Measurements from ENCODE around the gene PPP2R2B.

PPP2R2B gene

DNA sequence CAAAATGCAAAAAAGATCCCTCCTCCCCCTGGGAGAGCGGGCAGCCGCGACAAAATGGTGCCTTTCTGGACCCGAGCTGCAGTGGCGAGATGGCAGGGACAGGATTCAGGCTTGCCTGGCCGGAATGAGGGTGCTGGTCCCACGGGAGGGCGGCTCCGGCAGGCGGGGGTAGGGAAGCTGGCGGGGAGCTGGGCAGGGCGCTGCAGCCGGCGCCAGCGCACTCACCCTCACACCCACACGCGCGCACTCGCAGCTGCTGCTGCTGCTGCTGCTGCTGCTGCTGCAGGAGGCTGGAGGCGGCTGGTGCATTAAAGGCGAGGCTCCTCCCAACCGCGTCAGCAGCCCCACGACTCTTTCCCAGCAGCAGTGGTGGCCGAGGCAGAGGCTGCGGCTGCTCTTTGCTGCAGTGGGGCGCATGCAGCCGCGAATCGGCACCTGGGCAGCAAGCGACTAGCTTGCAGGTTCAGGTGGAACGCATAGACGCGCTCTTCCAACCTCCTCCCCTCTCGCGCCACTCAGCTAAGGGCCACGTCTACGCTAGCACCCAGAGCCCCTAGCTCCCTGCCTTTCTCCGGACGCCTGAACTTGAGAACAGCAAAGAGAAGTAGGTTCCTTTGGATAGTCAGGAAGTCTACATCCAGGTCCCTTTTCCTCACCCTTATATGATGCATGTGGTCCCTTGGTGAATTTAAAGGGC, at the start of gene PPP2R2B:
Gene PPP2R2B (minus strand): TSS at position 282 of the 697 bp plus-strand sequence.
- peak within 1 kb of the TSS; percentile 71 for H3K4me3 ChIP-seq (ENCODE audit: insufficient read length, low read depth)
- H3K9ac ChIP-seq (ENCODE audit: insufficient read length, low read depth), result peak within 1 kb of the TSS; percentile 79

GRCh38 chr5:146924132-146924531, 45.6 kb upstream of the PPP2R2B start:
- TF ChIP-seq ZNF274 (IDR thresholded peaks at IDR 0.05; ENCODE audit: low read depth, low read length), result no peak
- TF ChIP-seq YY1 (IDR thresholded peaks at IDR 0.05; ENCODE audit: insufficient read depth, insufficient read length), result no peak
- TF ChIP-seq SUZ12 (IDR thresholded peaks at IDR 0.05; ENCODE audit: extremely low read depth, insufficient read depth, insufficient read length), result no peak
- no peaks in the 10 kb centered on the region for H3K36me3 ChIP-seq (ENCODE audit: insufficient read depth, insufficient read length, low read length)
- DNase-seq (ENCODE audit: low read depth, low spot score), result no peak
- H3K4me1 ChIP-seq (ENCODE audit: insufficient read depth, insufficient read length), result no peaks in the 10 kb centered on the region
- no peak overlapping the region for H3K4me3 ChIP-seq (ENCODE audit: insufficient read length, low read depth)
- H3K9me3 ChIP-seq (ENCODE audit: insufficient read depth, low read length), result no peaks in the 10 kb centered on the region
- H3K27me3 ChIP-seq (ENCODE audit: insufficient read depth, insufficient read length), result no peaks in the 10 kb centered on the region
- H3K9ac ChIP-seq (ENCODE audit: insufficient read length, low read depth), result no peak overlapping the region

More for the DNA sequence above, at the start of gene PPP2R2B:
- DNase-seq (ENCODE audit: low read depth, low spot score), result no peak
- Histone ChIP-seq H3K36me3 (ENCODE audit: insufficient read depth, insufficient read length, low read length) (no peaks in the 10 kb centered on the region), H3K9me3 (ENCODE audit: insufficient read depth, low read length) (no peaks in the 10 kb centered on the region), H3K4me1 (ENCODE audit: insufficient read depth, insufficient read length) (no peaks in the 10 kb centered on the region), H3K27me3 (ENCODE audit: insufficient read depth, insufficient read length) (peaks cover 48% of the 10 kb centered on the region)
- TF ChIP-seq ZNF274 (IDR thresholded peaks at IDR 0.05; ENCODE audit: low read depth, low read length), result no peak

GRCh38 chr5:146921225-146921624, 42.7 kb upstream of the PPP2R2B start:
- DNase-seq (ENCODE audit: low read depth, low spot score), result no peak
- Histone ChIP-seq H3K4me1 (ENCODE audit: insufficient read depth, insufficient read length) (no peaks in the 10 kb centered on the region), H3K36me3 (ENCODE audit: insufficient read depth, insufficient read length, low read length) (no peaks in the 10 kb centered on the region), H3K9ac (ENCODE audit: insufficient read length, low read depth) (no peak overlapping the region), H3K4me3 (ENCODE audit: insufficient read length, low read depth) (no peak overlapping the region), H3K27me3 (ENCODE audit: insufficient read depth, insufficient read length) (no peaks in the 10 kb centered on the region), H3K9me3 (ENCODE audit: insufficient read depth, low read length) (no peaks in the 10 kb centered on the region)
- TF ChIP-seq SUZ12 (IDR thresholded peaks at IDR 0.05; ENCODE audit: extremely low read depth, insufficient read depth, insufficient read length), result no peak
- TF ChIP-seq YY1 (IDR thresholded peaks at IDR 0.05; ENCODE audit: insufficient read depth, insufficient read length), result no peak
- TF ChIP-seq ZNF274 (IDR thresholded peaks at IDR 0.05; ENCODE audit: low read depth, low read length), result no peak

GRCh38 chr5:146920351-146920881, 41.9 kb upstream of the PPP2R2B start:
- no peaks in the 10 kb centered on the region for H3K27me3 ChIP-seq (ENCODE audit: insufficient read depth, insufficient read length)
- H3K9ac ChIP-seq (ENCODE audit: insufficient read length, low read depth), result no peak overlapping the region
- no peaks in the 10 kb centered on the region for H3K36me3 ChIP-seq (ENCODE audit: insufficient read depth, insufficient read length, low read length)
- H3K4me1 ChIP-seq (ENCODE audit: insufficient read depth, insufficient read length), result no peaks in the 10 kb centered on the region
- DNase-seq (ENCODE audit: low read depth, low spot score), result no peak
- no peak overlapping the region for H3K4me3 ChIP-seq (ENCODE audit: insufficient read length, low read depth)
- TF ChIP-seq YY1 (IDR thresholded peaks at IDR 0.05; ENCODE audit: insufficient read depth, insufficient read length), result no peak
- TF ChIP-seq SUZ12 (IDR thresholded peaks at IDR 0.05; ENCODE audit: extremely low read depth, insufficient read depth, insufficient read length), result no peak
- no peak for TF ChIP-seq ZNF274 (IDR thresholded peaks at IDR 0.05; ENCODE audit: low read depth, low read length)
- H3K9me3 ChIP-seq (ENCODE audit: insufficient read depth, low read length), result no peaks in the 10 kb centered on the region

DNA sequence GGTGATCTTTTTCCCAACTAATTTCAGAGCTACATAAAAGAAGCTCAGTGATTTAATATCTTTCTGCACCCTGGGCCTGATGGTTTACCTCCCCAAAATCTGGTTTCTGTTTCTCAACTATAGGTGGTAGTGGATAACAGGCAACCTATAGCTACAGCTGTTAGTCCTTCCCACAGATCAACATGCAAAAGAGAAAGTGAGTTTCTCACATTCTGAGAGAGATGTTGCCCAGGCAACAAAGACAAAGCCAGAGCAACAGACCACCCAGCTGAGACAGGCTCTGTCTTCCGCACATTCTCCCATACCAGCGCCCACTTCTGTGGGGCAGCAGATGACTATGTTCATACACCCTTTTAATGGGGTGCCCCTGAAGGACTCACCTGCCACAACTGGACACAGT, 40.7 kb upstream of the PPP2R2B start:
- TF ChIP-seq SUZ12 (IDR thresholded peaks at IDR 0.05; ENCODE audit: extremely low read depth, insufficient read depth, insufficient read length), result no peak
- TF ChIP-seq ZNF274 (IDR thresholded peaks at IDR 0.05; ENCODE audit: low read depth, low read length), result no peak
- no peak for TF ChIP-seq YY1 (IDR thresholded peaks at IDR 0.05; ENCODE audit: insufficient read depth, insufficient read length)
- Histone ChIP-seq H3K4me1 (ENCODE audit: insufficient read depth, insufficient read length) (no peaks in the 10 kb centered on the region), H3K27me3 (ENCODE audit: insufficient read depth, insufficient read length) (no peaks in the 10 kb centered on the region), H3K9ac (ENCODE audit: insufficient read length, low read depth) (no peak overlapping the region), H3K36me3 (ENCODE audit: insufficient read depth, insufficient read length, low read length) (no peaks in the 10 kb centered on the region), H3K4me3 (ENCODE audit: insufficient read length, low read depth) (no peak overlapping the region), H3K9me3 (ENCODE audit: insufficient read depth, low read length) (no peaks in the 10 kb centered on the region)
- peak; percentile 61 for DNase-seq (ENCODE audit: low read depth, low spot score)

GRCh38 chr5:146917931-146918330, 39.4 kb upstream of the PPP2R2B start:
- Histone ChIP-seq H3K9ac (ENCODE audit: insufficient read length, low read depth) (no peak overlapping the region), H3K36me3 (ENCODE audit: insufficient read depth, insufficient read length, low read length) (no peaks in the 10 kb centered on the region), H3K27me3 (ENCODE audit: insufficient read depth, insufficient read length) (no peaks in the 10 kb centered on the region), H3K9me3 (ENCODE audit: insufficient read depth, low read length) (no peaks in the 10 kb centered on the region), H3K4me3 (ENCODE audit: insufficient read length, low read depth) (no peak overlapping the region), H3K4me1 (ENCODE audit: insufficient read depth, insufficient read length) (no peaks in the 10 kb centered on the region)
- TF ChIP-seq ZNF274 (IDR thresholded peaks at IDR 0.05; ENCODE audit: low read depth, low read length), result no peak
- no peak for TF ChIP-seq YY1 (IDR thresholded peaks at IDR 0.05; ENCODE audit: insufficient read depth, insufficient read length)
- no peak for TF ChIP-seq SUZ12 (IDR thresholded peaks at IDR 0.05; ENCODE audit: extremely low read depth, insufficient read depth, insufficient read length)
- no peak for DNase-seq (ENCODE audit: low read depth, low spot score)

DNA sequence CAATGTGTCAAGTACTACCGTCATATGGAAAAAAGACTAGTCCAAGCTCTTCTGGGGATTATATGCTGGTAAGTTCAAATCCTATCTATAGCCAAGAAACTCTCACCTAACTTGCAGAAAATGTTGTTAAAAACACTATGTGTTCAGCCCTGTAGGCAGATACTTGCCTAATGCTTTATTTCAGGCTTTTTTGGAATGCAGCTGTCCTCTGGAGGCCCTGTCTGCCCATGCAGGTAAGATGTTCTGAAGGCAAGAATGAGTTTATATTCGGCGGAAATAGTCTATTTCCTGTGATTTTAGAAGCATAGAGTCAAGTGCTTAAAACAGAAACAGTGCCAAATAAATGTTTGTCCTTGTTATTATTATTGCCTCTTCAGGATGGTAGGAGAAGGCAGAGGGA, 34.3 kb upstream of the PPP2R2B start:
- DNase-seq (ENCODE audit: low read depth, low spot score), result no peak
- no peak overlapping the region for H3K4me3 ChIP-seq (ENCODE audit: insufficient read length, low read depth)
- no peaks in the 10 kb centered on the region for H3K4me1 ChIP-seq (ENCODE audit: insufficient read depth, insufficient read length)
- H3K36me3 ChIP-seq (ENCODE audit: insufficient read depth, insufficient read length, low read length), result no peaks in the 10 kb centered on the region
- TF ChIP-seq YY1 (IDR thresholded peaks at IDR 0.05; ENCODE audit: insufficient read depth, insufficient read length) (no peak), ZNF274 (IDR thresholded peaks at IDR 0.05; ENCODE audit: low read depth, low read length) (no peak), SUZ12 (IDR thresholded peaks at IDR 0.05; ENCODE audit: extremely low read depth, insufficient read depth, insufficient read length) (no peak)
- H3K9ac ChIP-seq (ENCODE audit: insufficient read length, low read depth), result no peak overlapping the region
- H3K9me3 ChIP-seq (ENCODE audit: insufficient read depth, low read length), result no peaks in the 10 kb centered on the region
- no peaks in the 10 kb centered on the region for H3K27me3 ChIP-seq (ENCODE audit: insufficient read depth, insufficient read length)

Measured in NT2/D1 (cell line).